Mucosa of descending colon (tissue), 3 donors: Measurements from ENCODE around the gene STAT6. TPM values are rescaled to one million over a fixed set of nuclear protein-coding genes. Genes with fewer than 3 reads are reported as not detected.

Source experiments
- ATAC-seq: fragments of 200-7000 bp; cut with Tn5 transposase; one replicate; pipeline ENCODE4 v1.9.1; 2020; ENCODE audit warnings: mild to moderate bottlenecking, moderate library complexity
- DNase-seq, 3 donors: peaks; one replicate each; pipeline ENCODE4 v3.0.0-alpha.2; 2020
- H3K36me3 ChIP-seq: fragments of 200-600 bp; one replicate; pipeline ENCODE4 v1.8.0; 2021; ENCODE audit warnings: low read depth, mild to moderate bottlenecking
- H3K4me1 ChIP-seq: fragments of 200-600 bp; one replicate; pipeline ENCODE4 v1.8.0; 2021; ENCODE audit warnings: low read depth, mild to moderate bottlenecking
- H3K4me3 ChIP-seq: fragments of 200-600 bp; one replicate; pipeline ENCODE4 v1.8.0; 2021; ENCODE audit warnings: mild to moderate bottlenecking
- H3K9me3 ChIP-seq: fragments of 200-600 bp; one replicate; pipeline ENCODE4 v1.8.0; 2021; ENCODE audit warnings: mild to moderate bottlenecking
- CTCF ChIP-seq: fragments of 200-600 bp; IDR thresholded peaks from one replicate; pipeline ENCODE4 v1.8.0; 2022; ENCODE audit warnings: antibody characterized with exemption, mild to moderate bottlenecking
- intact Hi-C, 2 donors: fragments of 100-400 bp; cut with DNase I in 1 of 2; cut with micrococcal nuclease in 1 of 2; formaldehyde crosslinking; loops; one replicate each; pipeline versions ENCODE4 v1.11.0 to v1.11.1; 2022; cut with DNase I, micrococcal nuclease
- total RNA-seq, 3 donors: library from RNA; stranded (reverse); fragmentation: NEBNext Ultra II Directional in 2 of 3; extraction: Animal tissue kit (Norgen Biotek cat#: 25700) in 2 of 3; gene quantifications; one replicate each; pipeline versions ENCODE4 v1.2.1 to v1.2.4, GENCODE V29; 2021 to 2023
- donor health status: DM: no; HTN: no; CAD: no; lungs with moderate emphysema.
- donor health status: DM: no; HTN: no; CAD: no.
- donor health status: DM: no; HTN: yes; CAD: no.

STAT6 gene
- total RNA-seq, 3 donors from 2014 or later: 219 to 286 (median 281) TPM

GRCh38 chr12:57106021-57106708 is 5.0 kb downstream of the STAT6 start:
- intact Hi-C loops: no loop called here
- no peak for TF ChIP-seq CTCF

GRCh38 chr12:57105011-57105753 is 6.0 kb downstream of the STAT6 start:
- Histone ChIP-seq H3K36me3 (no peaks in the 10 kb centered on the region), H3K4me1 (peaks cover 22% of the 10 kb centered on the region), H3K4me3 (no peak overlapping the region), H3K9me3 (no peaks in the 10 kb centered on the region)
- no peak for TF ChIP-seq CTCF
- intact Hi-C loops: no loop called here
- DNase-seq: peak in 1 of 3 donors; percentile 21
- no peak for ATAC-seq

More at GRCh38 chr12:57106021-57106708, 5.0 kb downstream of the STAT6 start:
- ATAC-seq: no peak
- Histone ChIP-seq H3K9me3 (no peaks in the 10 kb centered on the region), H3K36me3 (no peaks in the 10 kb centered on the region), H3K4me3 (no peak overlapping the region), H3K4me1 (peaks cover 18% of the 10 kb centered on the region)
- no peak for DNase-seq

- peaks cover 17% of the 10 kb centered on the region for H3K4me1 ChIP-seq
- H3K4me3 ChIP-seq: no peak overlapping the region
- peak in 1 of 3 donors; percentile 25 for DNase-seq
- TF ChIP-seq CTCF: no peak
- ATAC-seq: no peak
- H3K9me3 ChIP-seq: no peaks in the 10 kb centered on the region
- intact Hi-C loops: no loop called here
- no peaks in the 10 kb centered on the region for H3K36me3 ChIP-seq
These were observed 6.8 kb downstream of the STAT6 start for GRCh38 chr12:57104292-57104910.

GRCh38 chr12:57103856-57104255 is 7.3 kb downstream of the STAT6 start:
- TF ChIP-seq CTCF: no peak
- no peak overlapping the region for H3K4me3 ChIP-seq
- H3K36me3 ChIP-seq: no peaks in the 10 kb centered on the region
- ATAC-seq (no peak), DNase-seq (no peak)
- H3K4me1 ChIP-seq: peaks cover 12% of the 10 kb centered on the region
- intact Hi-C loops: no loop called here
- no peaks in the 10 kb centered on the region for H3K9me3 ChIP-seq

GRCh38 chr12:57101892-57102695 is 9.1 kb downstream of the STAT6 start:
- no peak for TF ChIP-seq CTCF
- Histone ChIP-seq H3K9me3 (no peaks in the 10 kb centered on the region), H3K4me1 (peaks cover 12% of the 10 kb centered on the region), H3K36me3 (no peaks in the 10 kb centered on the region), H3K4me3 (no peak overlapping the region)
- intact Hi-C loops: no loop called here
- ATAC-seq: peak; percentile 88
- peak in 2 of 3 donors; percentile 33 to 63 for DNase-seq
